HepG2 (cell line): ENCODE measurements around the gene ACAP3. TPM values are rescaled to one million over a fixed set of nuclear protein-coding genes. Genes with fewer than 3 reads are reported as not detected.

ENCODE experiments used
- PHF20 ChIP-seq: sonication (generic); formaldehyde crosslinking; IDR thresholded peaks from 2 replicates; pipeline ENCODE4 v1.5.0; 2020; ENCODE audit warnings: mild to moderate bottlenecking, missing genetic modification reagents
- SUZ12 ChIP-seq: fragments of 150-350 bp; IDR thresholded peaks from 2 replicates; pipeline ENCODE4 v1.6.1; 2014; ENCODE audit warnings: low read depth, low read length
- YEATS4 ChIP-seq: sonication (generic); formaldehyde crosslinking; IDR thresholded peaks from 2 replicates; pipeline ENCODE4 v1.4.0; 2020; ENCODE audit warnings: missing genetic modification reagents, borderline replicate concordance
- ZC3H13 ChIP-seq: sonication (generic); formaldehyde crosslinking; IDR thresholded peaks from 2 replicates; pipeline ENCODE4 v1.8.1; 2023; ENCODE audit warnings: mild to moderate bottlenecking, missing genetic modification reagents, moderate library complexity
- ZNF12 ChIP-seq: sonication (generic); formaldehyde crosslinking; IDR thresholded peaks from 2 replicates; pipeline ENCODE4 v1.5.0; 2020; ENCODE audit warnings: missing genetic modification reagents
- ZNF34 ChIP-seq: sonication (generic); formaldehyde crosslinking; IDR thresholded peaks from 2 replicates; pipeline ENCODE4 v1.4.0; 2020; ENCODE audit warnings: mild to moderate bottlenecking, missing genetic modification reagents, borderline replicate concordance
- ZNF468 ChIP-seq: sonication (generic); formaldehyde crosslinking; IDR thresholded peaks from 2 replicates; pipeline ENCODE4 v1.8.0; 2022; ENCODE audit warnings: mild to moderate bottlenecking, moderate library complexity, missing genetic modification reagents
- ZNF552 ChIP-seq: sonication (generic); formaldehyde crosslinking; IDR thresholded peaks from 2 replicates; pipeline ENCODE4 v1.9.0; 2022; ENCODE audit warnings: missing genetic modification reagents, mild to moderate bottlenecking, borderline replicate concordance
- ZNF563 ChIP-seq: sonication (generic); formaldehyde crosslinking; IDR thresholded peaks from 2 replicates; pipeline ENCODE4 v1.8.0; 2022; ENCODE audit warnings: mild to moderate bottlenecking, moderate library complexity, missing genetic modification reagents
- polyA plus RNA-seq, 8 experiments: library from polyadenylated mRNA; depleted of rRNA in 3 of 8; stranded (reverse) in 7 of 8; unstranded in 1 of 8; fragments of >200 nt; fragmentation: Illumina TruSeq in 4 of 8; extraction: Trizol in 4 of 8; gene quantifications; 2 replicates each; pipeline versions ENCODE4 v1.2.1 to v1.2.3, GENCODE V29; 2011 to 2016; ENCODE audit warnings: low read depth in 4 of 8, missing spikeins in 1 of 8, mixed read lengths in 1 of 8; ENCODE audit not compliant: insufficient read depth in 1 of 8
- total RNA-seq, 5 experiments: library from RNA; depleted of rRNA; stranded (reverse); fragments of >200 nt; fragmentation: Illumina TruSeq; extraction: Trizol; gene quantifications; 2 replicates each; pipeline ENCODE4 v1.2.3, GENCODE V29; 2016; ENCODE audit warnings: low read depth in 1 of 5
- TF ChIP-seq, protein P1 (sequence below): sonication (generic); formaldehyde crosslinking; IDR thresholded peaks from 2 replicates; pipeline ENCODE4 v1.5.1; 2020; ENCODE audit warnings: mild to moderate bottlenecking, missing genetic modification reagents, borderline replicate concordance
- TF ChIP-seq, protein P2 (sequence below): sonication (generic); formaldehyde crosslinking; IDR thresholded peaks from 2 replicates; pipeline ENCODE4 v1.4.0; 2020; ENCODE audit warnings: missing genetic modification reagents
- TF ChIP-seq, protein P3 (sequence below): sonication (generic); formaldehyde crosslinking; IDR thresholded peaks from 2 replicates; pipeline ENCODE4 v1.8.1; 2022; ENCODE audit warnings: low read depth, mild to moderate bottlenecking, missing genetic modification reagents
- TF ChIP-seq, protein P4 (sequence below): sonication (generic); formaldehyde crosslinking; IDR thresholded peaks from 2 replicates; pipeline ENCODE4 v1.4.0; 2020; ENCODE audit warnings: missing genetic modification reagents, borderline replicate concordance

ACAP3 gene
- total and polyA plus RNA-seq, 2 of the 13 experiments (the other 11 are each of a cell fraction or from before 2014, with no cell fraction given): 29.4 to 50.8 TPM

DNA sequence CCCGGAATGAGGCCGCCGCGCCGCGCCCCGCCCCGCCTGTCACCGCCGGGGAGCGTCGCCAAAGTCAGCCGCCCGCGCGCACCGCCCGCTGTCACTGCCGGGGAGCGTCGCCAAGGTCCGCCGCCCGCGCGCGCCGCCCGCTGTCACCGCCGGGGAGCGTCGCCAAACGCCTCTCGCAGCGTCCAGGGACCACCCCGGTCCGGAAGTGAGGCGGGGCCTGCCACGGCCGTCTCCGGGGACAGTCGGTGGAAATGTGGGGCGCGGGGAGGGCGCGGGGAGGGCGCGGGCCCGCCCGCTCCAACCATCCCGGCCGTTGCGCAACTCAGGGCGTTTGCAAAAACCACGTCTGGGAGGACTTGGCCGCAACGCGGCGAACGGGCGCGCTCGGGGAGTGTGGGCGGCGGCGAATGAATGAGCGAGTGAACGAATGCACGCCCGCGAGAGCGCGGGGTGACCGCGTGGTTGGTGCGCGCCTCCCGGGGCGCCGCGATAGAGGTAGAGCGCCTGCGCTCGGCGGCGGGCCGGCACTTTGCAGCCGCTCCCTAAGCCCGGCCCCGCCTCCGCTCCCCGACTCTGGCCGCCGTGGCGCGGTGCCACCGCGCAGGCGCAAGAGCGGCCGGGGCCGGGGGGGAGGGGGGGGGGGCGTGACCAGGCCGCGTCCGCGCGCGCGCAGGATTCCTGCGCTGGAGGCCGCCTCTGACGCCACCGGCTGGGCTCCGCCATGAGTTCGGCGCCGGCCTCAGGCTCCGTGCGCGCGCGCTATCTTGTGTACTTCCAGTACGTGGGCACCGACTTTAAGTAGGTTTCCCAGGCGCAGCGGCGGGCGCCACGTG lies at the start of gene ACAP3, which contains the start of gene PUSL1 (continued):
- TF ChIP-seq, protein P1, sequence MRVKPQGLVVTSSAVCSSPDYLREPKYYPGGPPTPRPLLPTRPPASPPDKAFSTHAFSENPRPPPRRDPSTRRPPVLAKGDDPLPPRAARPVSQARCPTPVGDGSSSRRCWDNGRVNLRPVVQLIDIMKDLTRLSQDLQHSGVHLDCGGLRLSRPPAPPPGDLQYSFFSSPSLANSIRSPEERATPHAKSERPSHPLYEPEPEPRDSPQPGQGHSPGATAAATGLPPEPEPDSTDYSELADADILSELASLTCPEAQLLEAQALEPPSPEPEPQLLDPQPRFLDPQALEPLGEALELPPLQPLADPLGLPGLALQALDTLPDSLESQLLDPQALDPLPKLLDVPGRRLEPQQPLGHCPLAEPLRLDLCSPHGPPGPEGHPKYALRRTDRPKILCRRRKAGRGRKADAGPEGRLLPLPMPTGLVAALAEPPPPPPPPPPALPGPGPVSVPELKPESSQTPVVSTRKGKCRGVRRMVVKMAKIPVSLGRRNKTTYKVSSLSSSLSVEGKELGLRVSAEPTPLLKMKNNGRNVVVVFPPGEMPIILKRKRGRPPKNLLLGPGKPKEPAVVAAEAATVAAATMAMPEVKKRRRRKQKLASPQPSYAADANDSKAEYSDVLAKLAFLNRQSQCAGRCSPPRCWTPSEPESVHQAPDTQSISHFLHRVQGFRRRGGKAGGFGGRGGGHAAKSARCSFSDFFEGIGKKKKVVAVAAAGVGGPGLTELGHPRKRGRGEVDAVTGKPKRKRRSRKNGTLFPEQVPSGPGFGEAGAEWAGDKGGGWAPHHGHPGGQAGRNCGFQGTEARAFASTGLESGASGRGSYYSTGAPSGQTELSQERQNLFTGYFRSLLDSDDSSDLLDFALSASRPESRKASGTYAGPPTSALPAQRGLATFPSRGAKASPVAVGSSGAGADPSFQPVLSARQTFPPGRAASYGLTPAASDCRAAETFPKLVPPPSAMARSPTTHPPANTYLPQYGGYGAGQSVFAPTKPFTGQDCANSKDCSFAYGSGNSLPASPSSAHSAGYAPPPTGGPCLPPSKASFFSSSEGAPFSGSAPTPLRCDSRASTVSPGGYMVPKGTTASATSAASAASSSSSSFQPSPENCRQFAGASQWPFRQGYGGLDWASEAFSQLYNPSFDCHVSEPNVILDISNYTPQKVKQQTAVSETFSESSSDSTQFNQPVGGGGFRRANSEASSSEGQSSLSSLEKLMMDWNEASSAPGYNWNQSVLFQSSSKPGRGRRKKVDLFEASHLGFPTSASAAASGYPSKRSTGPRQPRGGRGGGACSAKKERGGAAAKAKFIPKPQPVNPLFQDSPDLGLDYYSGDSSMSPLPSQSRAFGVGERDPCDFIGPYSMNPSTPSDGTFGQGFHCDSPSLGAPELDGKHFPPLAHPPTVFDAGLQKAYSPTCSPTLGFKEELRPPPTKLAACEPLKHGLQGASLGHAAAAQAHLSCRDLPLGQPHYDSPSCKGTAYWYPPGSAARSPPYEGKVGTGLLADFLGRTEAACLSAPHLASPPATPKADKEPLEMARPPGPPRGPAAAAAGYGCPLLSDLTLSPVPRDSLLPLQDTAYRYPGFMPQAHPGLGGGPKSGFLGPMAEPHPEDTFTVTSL (CRISPR knock-in tag): no peak
- TF ChIP-seq SUZ12: no peak
- TF ChIP-seq, protein P2, sequence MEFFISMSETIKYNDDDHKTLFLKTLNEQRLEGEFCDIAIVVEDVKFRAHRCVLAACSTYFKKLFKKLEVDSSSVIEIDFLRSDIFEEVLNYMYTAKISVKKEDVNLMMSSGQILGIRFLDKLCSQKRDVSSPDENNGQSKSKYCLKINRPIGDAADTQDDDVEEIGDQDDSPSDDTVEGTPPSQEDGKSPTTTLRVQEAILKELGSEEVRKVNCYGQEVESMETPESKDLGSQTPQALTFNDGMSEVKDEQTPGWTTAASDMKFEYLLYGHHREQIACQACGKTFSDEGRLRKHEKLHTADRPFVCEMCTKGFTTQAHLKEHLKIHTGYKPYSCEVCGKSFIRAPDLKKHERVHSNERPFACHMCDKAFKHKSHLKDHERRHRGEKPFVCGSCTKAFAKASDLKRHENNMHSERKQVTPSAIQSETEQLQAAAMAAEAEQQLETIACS: peak; percentile 90
- TF ChIP-seq PHF20 (CRISPR knock-in tag): peak; percentile 65
- no peak for TF ChIP-seq ZNF468
- TF ChIP-seq, protein P3, sequence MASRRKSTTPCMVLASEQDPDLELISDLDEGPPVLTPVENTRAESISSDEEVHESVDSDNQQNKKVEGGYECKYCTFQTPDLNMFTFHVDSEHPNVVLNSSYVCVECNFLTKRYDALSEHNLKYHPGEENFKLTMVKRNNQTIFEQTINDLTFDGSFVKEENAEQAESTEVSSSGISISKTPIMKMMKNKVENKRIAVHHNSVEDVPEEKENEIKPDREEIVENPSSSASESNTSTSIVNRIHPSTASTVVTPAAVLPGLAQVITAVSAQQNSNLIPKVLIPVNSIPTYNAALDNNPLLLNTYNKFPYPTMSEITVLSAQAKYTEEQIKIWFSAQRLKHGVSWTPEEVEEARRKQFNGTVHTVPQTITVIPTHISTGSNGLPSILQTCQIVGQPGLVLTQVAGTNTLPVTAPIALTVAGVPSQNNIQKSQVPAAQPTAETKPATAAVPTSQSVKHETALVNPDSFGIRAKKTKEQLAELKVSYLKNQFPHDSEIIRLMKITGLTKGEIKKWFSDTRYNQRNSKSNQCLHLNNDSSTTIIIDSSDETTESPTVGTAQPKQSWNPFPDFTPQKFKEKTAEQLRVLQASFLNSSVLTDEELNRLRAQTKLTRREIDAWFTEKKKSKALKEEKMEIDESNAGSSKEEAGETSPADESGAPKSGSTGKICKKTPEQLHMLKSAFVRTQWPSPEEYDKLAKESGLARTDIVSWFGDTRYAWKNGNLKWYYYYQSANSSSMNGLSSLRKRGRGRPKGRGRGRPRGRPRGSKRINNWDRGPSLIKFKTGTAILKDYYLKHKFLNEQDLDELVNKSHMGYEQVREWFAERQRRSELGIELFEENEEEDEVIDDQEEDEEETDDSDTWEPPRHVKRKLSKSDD (CRISPR knock-in tag): peak; percentile 20; the same call in 1 of the 2 replicates
- TF ChIP-seq ZNF563 (CRISPR knock-in tag): no peak; the same call in 1 of the 2 replicates
- peak; percentile 27; the same call in 1 of the 2 replicates for TF ChIP-seq ZC3H13 (CRISPR knock-in tag)
- TF ChIP-seq ZNF552 (CRISPR knock-in tag): no peak
- peak; percentile 93 for TF ChIP-seq YEATS4 (CRISPR knock-in tag)
- TF ChIP-seq, protein P4, sequence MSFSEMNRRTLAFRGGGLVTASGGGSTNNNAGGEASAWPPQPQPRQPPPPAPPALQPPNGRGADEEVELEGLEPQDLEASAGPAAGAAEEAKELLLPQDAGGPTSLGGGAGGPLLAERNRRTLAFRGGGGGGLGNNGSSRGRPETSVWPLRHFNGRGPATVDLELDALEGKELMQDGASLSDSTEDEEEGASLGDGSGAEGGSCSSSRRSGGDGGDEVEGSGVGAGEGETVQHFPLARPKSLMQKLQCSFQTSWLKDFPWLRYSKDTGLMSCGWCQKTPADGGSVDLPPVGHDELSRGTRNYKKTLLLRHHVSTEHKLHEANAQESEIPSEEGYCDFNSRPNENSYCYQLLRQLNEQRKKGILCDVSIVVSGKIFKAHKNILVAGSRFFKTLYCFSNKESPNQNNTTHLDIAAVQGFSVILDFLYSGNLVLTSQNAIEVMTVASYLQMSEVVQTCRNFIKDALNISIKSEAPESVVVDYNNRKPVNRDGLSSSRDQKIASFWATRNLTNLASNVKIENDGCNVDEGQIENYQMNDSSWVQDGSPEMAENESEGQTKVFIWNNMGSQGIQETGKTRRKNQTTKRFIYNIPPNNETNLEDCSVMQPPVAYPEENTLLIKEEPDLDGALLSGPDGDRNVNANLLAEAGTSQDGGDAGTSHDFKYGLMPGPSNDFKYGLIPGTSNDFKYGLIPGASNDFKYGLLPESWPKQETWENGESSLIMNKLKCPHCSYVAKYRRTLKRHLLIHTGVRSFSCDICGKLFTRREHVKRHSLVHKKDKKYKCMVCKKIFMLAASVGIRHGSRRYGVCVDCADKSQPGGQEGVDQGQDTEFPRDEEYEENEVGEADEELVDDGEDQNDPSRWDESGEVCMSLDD: peak; percentile 84
- TF ChIP-seq ZNF34 (CRISPR knock-in tag): peak; percentile 69; the same call in 1 of the 2 replicates
- 0 out of 2 replicates have a peak, but pooled peaks have one; percentile 45 for TF ChIP-seq ZNF12
